Mucosa of descending colon (tissue), 3 donors: ENCODE results near the gene HOXB3. TPM values are rescaled to one million over a fixed set of nuclear protein-coding genes. Genes with fewer than 3 reads are reported as not detected.

ENCODE experiments used
- ATAC-seq: fragments of 200-7000 bp; cut with Tn5 transposase; one replicate; pipeline ENCODE4 v1.9.1; 2020; ENCODE audit warnings: mild to moderate bottlenecking, moderate library complexity
- DNase-seq, 3 donors: peaks; one replicate each; pipeline ENCODE4 v3.0.0-alpha.2; 2020
- H3K36me3 ChIP-seq: fragments of 200-600 bp; one replicate; pipeline ENCODE4 v1.8.0; 2021; ENCODE audit warnings: low read depth, mild to moderate bottlenecking
- H3K4me1 ChIP-seq: fragments of 200-600 bp; one replicate; pipeline ENCODE4 v1.8.0; 2021; ENCODE audit warnings: low read depth, mild to moderate bottlenecking
- H3K4me3 ChIP-seq: fragments of 200-600 bp; one replicate; pipeline ENCODE4 v1.8.0; 2021; ENCODE audit warnings: mild to moderate bottlenecking
- H3K9me3 ChIP-seq: fragments of 200-600 bp; one replicate; pipeline ENCODE4 v1.8.0; 2021; ENCODE audit warnings: mild to moderate bottlenecking
- CTCF ChIP-seq: fragments of 200-600 bp; IDR thresholded peaks from one replicate; pipeline ENCODE4 v1.8.0; 2022; ENCODE audit warnings: antibody characterized with exemption, mild to moderate bottlenecking
- intact Hi-C, 2 donors: fragments of 100-400 bp; cut with DNase I in 1 of 2; cut with micrococcal nuclease in 1 of 2; formaldehyde crosslinking; loops; one replicate each; pipeline versions ENCODE4 v1.11.0 to v1.11.1; 2022; cut with DNase I, micrococcal nuclease
- total RNA-seq, 3 donors: library from RNA; stranded (reverse); fragmentation: NEBNext Ultra II Directional in 2 of 3; extraction: Animal tissue kit (Norgen Biotek cat#: 25700) in 2 of 3; gene quantifications; one replicate each; pipeline versions ENCODE4 v1.2.1 to v1.2.4, GENCODE V29; 2021 to 2023
- donor health status: DM: no; HTN: no; CAD: no; lungs with moderate emphysema.
- donor health status: DM: no; HTN: no; CAD: no.
- donor health status: DM: no; HTN: yes; CAD: no.

HOXB3 gene
- total RNA-seq, 3 donors from 2014 or later = 42.4 to 64.8 (median 43.4) TPM

DNA sequence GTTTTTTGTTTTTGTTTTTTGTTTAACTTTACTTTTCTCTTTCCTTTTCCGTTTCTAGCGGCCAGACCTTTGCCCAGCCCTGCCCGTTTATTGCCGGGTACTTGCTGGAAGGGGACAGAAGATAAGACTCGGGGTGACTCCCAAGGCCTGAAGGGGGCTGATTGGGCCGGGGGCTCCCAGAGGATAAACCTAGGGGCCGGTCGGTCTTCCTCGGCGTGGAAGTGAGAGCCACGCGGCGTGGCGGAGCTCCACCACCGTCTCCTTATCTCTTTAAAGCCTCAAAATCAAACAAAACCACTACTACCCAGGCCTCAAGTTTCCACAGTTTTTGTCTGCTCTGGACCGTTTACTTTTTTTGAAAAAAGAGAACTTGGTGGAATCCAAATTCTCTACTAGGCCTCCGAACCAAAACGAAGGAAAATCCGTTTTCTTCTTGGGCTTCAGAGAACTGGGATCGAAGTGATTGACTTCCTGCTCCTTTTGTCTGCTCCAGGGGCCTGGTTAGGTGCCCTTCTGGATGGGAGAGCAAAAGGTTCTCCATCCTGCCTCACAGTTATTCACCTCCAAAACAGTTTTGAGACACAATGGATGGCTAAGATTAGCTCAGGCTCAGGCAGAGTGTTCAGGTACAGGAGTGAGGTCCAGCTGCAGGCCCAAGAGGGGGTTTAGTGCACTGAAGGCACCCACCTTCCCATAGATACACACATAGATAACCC is 44.6 kb upstream of the HOXB3 start:
- peak; percentile 84 to 85 (median 85) for DNase-seq
- no peak overlapping the region for H3K4me3 ChIP-seq

GRCh38 chr17:48633266-48633677 is 43.2 kb upstream of the HOXB3 start:
- Histone ChIP-seq H3K36me3 (no peaks in the 10 kb centered on the region), H3K4me3 (peak overlapping the region; percentile 3), H3K4me1 (peaks cover 15% of the 10 kb centered on the region), H3K9me3 (no peaks in the 10 kb centered on the region)
- peak in 2 of 3 donors; percentile 33 to 60 for DNase-seq
- intact Hi-C loops = no loop called here
- TF ChIP-seq CTCF = no peak
- peak; percentile 6 for ATAC-seq

More for the DNA sequence above, 44.6 kb upstream of the HOXB3 start:
- ATAC-seq = peak; percentile 31
- H3K36me3 ChIP-seq = no peaks in the 10 kb centered on the region
- intact Hi-C loops = no loop called here
- TF ChIP-seq CTCF = no peak
- peaks cover 7% of the 10 kb centered on the region for H3K4me1 ChIP-seq
- no peaks in the 10 kb centered on the region for H3K9me3 ChIP-seq

DNA sequence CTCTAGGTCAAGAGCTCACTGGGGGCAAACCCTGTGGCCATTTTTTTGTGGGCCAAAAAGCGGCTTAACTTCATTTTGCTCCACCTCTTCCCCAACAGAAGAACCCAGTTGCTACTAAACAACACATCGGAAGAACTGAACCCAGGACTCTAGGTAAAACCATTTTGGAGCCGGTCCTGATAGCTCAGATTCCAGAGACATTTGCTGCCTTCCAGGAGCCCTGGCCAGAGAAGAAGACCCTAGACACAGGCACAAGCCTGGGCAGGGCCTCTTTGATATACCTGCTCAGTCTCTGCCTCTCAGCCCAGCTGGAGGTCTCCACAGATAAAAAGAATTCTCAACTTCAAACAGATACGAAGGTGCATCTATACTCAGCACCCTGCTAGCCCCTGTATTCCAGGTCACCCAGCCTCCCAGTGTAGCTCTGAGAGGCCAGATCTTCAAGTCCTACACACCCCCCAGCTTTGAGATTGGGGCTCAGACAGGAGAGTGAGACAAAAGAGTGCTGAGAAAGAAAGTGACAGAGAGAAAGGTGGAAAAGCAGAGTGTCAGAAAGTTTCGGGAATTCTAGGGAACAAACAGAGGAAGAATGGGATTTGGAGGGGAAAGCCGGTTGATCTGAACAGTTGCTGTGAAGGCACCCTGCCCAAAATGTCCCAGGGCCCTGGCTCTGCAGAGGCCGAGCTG is 42.7 kb upstream of the HOXB3 start:
- intact Hi-C loops = no loop called here
- ATAC-seq (no peak), DNase-seq (peak in 2 of 3 donors; percentile 28 to 30)
- TF ChIP-seq CTCF = no peak
- H3K4me3 ChIP-seq = peak overlapping the region; percentile 3
- peaks cover 15% of the 10 kb centered on the region for H3K4me1 ChIP-seq
- no peaks in the 10 kb centered on the region for H3K9me3 ChIP-seq
- H3K36me3 ChIP-seq = no peaks in the 10 kb centered on the region

- no peaks in the 10 kb centered on the region for H3K9me3 ChIP-seq
- no peaks in the 10 kb centered on the region for H3K36me3 ChIP-seq
- no peak for TF ChIP-seq CTCF
- ATAC-seq (no peak), DNase-seq (peak in 1 of 3 donors; percentile 64)
- intact Hi-C loops = no loop called here
- peaks cover 15% of the 10 kb centered on the region for H3K4me1 ChIP-seq
- no peak overlapping the region for H3K4me3 ChIP-seq
Observed at GRCh38 chr17:48631693-48632578, 41.9 kb upstream of the HOXB3 start.

DNA sequence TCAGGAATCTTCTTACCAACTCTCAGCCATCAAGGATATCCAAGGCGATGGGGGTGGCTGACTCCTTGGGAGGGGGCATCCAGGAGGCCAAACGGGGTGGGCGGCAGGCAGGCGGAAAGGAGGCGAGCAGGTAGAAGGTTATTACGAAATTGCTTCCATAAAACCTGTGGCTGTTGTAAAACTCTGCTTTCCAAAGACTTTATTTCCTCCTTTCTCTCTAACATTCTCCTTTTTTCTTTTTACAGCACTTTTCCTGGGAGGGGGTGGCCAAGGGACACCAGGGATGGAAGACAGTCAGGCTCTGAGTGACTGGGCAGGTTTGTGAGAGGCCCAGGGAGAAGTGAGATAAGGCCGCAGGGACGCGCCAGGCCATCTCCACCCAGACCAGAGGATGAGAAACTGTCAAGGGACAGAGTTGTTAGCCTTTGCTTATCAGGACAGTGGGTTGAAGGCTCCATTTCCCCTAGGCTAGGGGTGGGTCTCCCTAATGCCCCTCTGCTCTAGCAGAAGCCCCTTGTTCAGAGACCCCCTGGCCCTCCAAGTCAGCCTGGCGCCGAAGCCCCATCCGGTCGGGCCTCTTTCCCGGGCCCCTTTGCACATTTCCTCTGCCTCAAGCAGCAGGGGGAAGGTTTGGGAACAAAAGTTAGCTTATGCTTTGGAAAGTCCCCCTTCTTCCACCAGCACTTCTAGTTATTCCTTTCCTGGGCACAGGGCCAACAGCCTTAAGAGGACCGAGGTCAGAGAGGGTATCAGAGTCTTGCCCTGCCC is 41.1 kb upstream of the HOXB3 start:
- ATAC-seq = peak; percentile 60
- intact Hi-C loops = no loop called here
- Histone ChIP-seq H3K9me3 (no peaks in the 10 kb centered on the region), H3K4me3 (no peak overlapping the region), H3K36me3 (no peaks in the 10 kb centered on the region), H3K4me1 (peaks cover 18% of the 10 kb centered on the region)
- DNase-seq = peak; percentile 70 to 80 (median 77)
- no peak for TF ChIP-seq CTCF
